ENCODE data around the gene COL23A1. TPM values are rescaled to one million over a fixed set of nuclear protein-coding genes. Genes with fewer than 3 reads are reported as not detected.

COL23A1 gene
- polyA plus RNA-seq, 1 donor: 6.2 TPM

GRCh38 chr5:178339272-178339671 lies 250.9 kb downstream of the COL23A1 start:
- DNase-seq: no peak

- DNase-seq: no peak
Measured at GRCh38 chr5:178338750-178339144, 251.4 kb downstream of the COL23A1 start.

- no peak for DNase-seq
Measured at GRCh38 chr5:178338126-178338749, 252.0 kb downstream of the COL23A1 start.

- no peak for DNase-seq
Measured at GRCh38 chr5:178337334-178337741, 252.9 kb downstream of the COL23A1 start.

- DNase-seq: no peak
Measured at GRCh38 chr5:178336889-178337288, 253.3 kb downstream of the COL23A1 start.

- no peak for DNase-seq
Measured at GRCh38 chr5:178335302-178336030, 254.7 kb downstream of the COL23A1 start.

GRCh38 chr5:178334861-178335260 lies 255.3 kb downstream of the COL23A1 start:
- DNase-seq: no peak

- no peak for DNase-seq
Measured at GRCh38 chr5:178333821-178334481, 256.2 kb downstream of the COL23A1 start.

- DNase-seq: no peak
Measured at GRCh38 chr5:178332210-178332641, 258.0 kb downstream of the COL23A1 start.

- no peak for DNase-seq
Measured at GRCh38 chr5:178331491-178331996, 258.6 kb downstream of the COL23A1 start.

- DNase-seq: no peak
Measured at GRCh38 chr5:178330791-178331404, 259.3 kb downstream of the COL23A1 start.

GRCh38 chr5:178328826-178329730 lies 261.1 kb downstream of the COL23A1 start:
- no peak for DNase-seq

GRCh38 chr5:178327931-178328711 lies 262.1 kb downstream of the COL23A1 start:
- no peak for DNase-seq

- no peak for DNase-seq
Measured at GRCh38 chr5:178327446-178327845, 262.7 kb downstream of the COL23A1 start.

- no peak for DNase-seq
Measured at GRCh38 chr5:178326374-178326715, 263.8 kb downstream of the COL23A1 start.

- DNase-seq: peak; percentile 89
Measured at GRCh38 chr5:178325679-178326373, 264.4 kb downstream of the COL23A1 start.

- DNase-seq: no peak
Measured at GRCh38 chr5:178325311-178325678, 264.9 kb downstream of the COL23A1 start.

GRCh38 chr5:178324481-178325310 lies 265.5 kb downstream of the COL23A1 start:
- no peak for DNase-seq

- DNase-seq: no peak
Measured at GRCh38 chr5:178323961-178324360, 266.2 kb downstream of the COL23A1 start.
